AG04449 (cell line): Measurements from ENCODE around the gene KCNQ1OT1.

ENCODE experiments used
- CTCF ChIA-PET: fragments of 350-600 bp; formaldehyde crosslinking; extraction: SDS; loops from one replicate; lab custom pipeline; 2021; ENCODE audit warnings: antibody characterized with exemption; lab: Yijun Ruan, JAX
- POLR2A ChIA-PET: fragments of 400-600, 350-600 bp; formaldehyde crosslinking; extraction: SDS; loops from one replicate; lab custom pipeline; 2020; ENCODE audit warnings: antibody characterized with exemption, inconsistent platforms; lab: Yijun Ruan, JAX
- DNase-seq: peaks from one replicate; pipeline ENCODE4 v3.0.0-alpha.2; 2010; ENCODE audit warnings: low read depth, low spot score
- H3K4me3 ChIP-seq: 2 replicates; pipeline ENCODE4 v1.5.1; 2011; ENCODE audit warnings: low read depth, mild to moderate bottlenecking, control low read depth, low read length
- TF ChIP-seq, protein P1 (sequence below): IDR thresholded peaks from one replicate; pipeline ENCODE4 v1.5.1; 2011; ENCODE audit warnings: mild to moderate bottlenecking, moderate library complexity, low read length, control low read depth, inconsistent platforms; ENCODE audit not compliant: insufficient read depth; ENCODE audit errors: missing control alignments

The KCNQ1OT1 gene

GRCh38 chr11:2686360-2687222, 13.2 kb downstream of the KCNQ1OT1 start:
- TF ChIP-seq, protein P1, sequence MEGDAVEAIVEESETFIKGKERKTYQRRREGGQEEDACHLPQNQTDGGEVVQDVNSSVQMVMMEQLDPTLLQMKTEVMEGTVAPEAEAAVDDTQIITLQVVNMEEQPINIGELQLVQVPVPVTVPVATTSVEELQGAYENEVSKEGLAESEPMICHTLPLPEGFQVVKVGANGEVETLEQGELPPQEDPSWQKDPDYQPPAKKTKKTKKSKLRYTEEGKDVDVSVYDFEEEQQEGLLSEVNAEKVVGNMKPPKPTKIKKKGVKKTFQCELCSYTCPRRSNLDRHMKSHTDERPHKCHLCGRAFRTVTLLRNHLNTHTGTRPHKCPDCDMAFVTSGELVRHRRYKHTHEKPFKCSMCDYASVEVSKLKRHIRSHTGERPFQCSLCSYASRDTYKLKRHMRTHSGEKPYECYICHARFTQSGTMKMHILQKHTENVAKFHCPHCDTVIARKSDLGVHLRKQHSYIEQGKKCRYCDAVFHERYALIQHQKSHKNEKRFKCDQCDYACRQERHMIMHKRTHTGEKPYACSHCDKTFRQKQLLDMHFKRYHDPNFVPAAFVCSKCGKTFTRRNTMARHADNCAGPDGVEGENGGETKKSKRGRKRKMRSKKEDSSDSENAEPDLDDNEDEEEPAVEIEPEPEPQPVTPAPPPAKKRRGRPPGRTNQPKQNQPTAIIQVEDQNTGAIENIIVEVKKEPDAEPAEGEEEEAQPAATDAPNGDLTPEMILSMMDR, result no peak
- CTCF ChIA-PET, result interaction anchor here (1.5 to 1.7 kb wide), 2 partner anchors 154 to 202 kb away, joined by 6 to 7 read pairs; no protein-coding TSS in a partner anchor
- DNase-seq, result no peak
- no peak overlapping the region for H3K4me3 ChIP-seq
- POLR2A ChIA-PET, result interaction anchor here (1.2 to 2.1 kb wide), 2 partner anchors 12 to 13 kb away, joined by 3 to 11 read pairs; partner anchors contain the start of gene KCNQ1OT1

DNA sequence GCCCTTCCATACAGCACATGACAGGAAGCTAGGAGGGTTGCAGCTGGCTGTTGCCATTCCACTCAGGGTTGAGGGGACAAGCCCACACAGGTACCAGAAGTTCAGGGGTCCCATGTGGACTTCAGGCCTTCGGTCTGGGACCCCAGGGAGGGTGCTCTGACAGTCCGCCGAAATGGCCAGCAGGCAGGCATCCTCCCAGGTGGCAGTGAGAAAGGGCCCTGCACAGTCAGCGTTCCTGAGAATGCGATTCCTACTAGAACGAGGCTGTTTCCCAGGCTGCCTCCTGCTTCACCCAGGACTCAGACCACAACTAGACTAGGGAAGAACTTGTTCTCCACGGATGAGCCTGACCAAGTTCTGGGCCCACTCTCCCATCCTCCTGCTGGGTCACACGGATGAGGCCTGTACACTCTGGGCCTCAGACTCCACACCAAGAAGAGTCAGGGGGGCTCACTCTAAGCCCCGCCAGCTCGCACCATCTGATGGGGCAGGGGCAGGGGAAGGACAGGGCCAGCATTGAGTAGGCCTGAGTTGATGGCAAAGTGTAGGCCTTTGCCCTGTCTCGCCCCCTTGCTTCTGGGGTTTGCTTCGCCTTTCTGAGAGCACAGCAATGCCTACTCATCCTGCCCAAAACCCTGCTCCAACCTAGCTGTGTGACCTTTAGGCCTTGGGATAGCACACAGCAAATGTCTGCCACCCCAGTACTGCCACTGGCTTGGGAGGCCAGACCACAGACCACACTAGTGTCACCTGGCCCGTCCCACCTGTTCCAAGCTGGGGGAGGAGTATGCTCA, 14.0 kb downstream of the KCNQ1OT1 start:
- no peak overlapping the region for H3K4me3 ChIP-seq
- TF ChIP-seq, protein P1, result no peak
- DNase-seq, result no peak
- POLR2A ChIA-PET, result no interaction called here
- CTCF ChIA-PET, result no interaction called here

DNA sequence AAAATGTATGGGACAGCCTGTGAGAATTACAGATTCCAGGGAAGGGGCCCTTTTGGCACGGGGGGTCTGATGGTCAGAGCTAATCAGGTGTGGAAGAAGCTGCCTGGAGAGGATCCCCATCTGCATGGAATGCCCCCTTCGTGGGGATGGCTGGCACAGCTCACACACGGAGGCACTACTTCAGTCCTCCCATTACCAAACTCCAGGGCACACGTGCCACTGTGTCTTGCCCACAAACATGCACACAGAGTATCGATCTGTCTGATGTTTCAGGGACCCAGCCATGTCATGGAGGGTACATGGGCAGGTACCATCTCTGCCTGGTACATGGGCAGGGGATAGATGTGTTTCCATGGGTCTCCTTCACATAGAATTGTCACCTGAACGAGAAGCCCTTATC, 14.7 kb downstream of the KCNQ1OT1 start:
- TF ChIP-seq, protein P1, result no peak
- POLR2A ChIA-PET, result no interaction called here
- no peak for DNase-seq
- CTCF ChIA-PET, result no interaction called here
- no peak overlapping the region for H3K4me3 ChIP-seq

DNA sequence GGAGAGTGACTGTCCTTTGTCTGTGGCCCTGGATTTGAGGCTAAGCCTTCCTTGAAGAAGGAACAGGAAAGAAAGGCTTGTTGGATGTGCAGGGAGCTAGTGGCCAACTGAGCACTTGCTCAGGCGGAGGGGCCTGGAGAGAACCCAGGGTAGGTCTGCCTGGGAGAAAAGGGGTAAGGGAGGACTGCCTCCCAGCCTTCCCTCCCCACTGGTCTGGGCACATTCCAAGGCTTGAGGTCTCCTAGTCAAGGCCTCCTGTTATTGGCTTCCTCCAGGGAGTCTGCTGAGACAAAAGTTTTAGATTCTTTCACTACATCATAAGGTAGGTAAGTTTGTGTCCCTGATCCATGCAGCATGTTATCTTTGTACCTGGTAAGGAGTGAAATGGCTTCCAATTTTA, 15.2 kb downstream of the KCNQ1OT1 start:
- TF ChIP-seq, protein P1, result no peak
- no peak overlapping the region for H3K4me3 ChIP-seq
- ChIA-PET CTCF (no interaction called here), POLR2A (no interaction called here)
- DNase-seq, result no peak

- ChIA-PET CTCF (interaction anchor here (0.8 kb wide), 1 partner anchor 12 kb away, joined by 3 read pairs; no protein-coding TSS in a partner anchor), POLR2A (no interaction called here)
- no peak overlapping the region for H3K4me3 ChIP-seq
- DNase-seq, result no peak
- TF ChIP-seq, protein P1, result no peak
Observed at GRCh38 chr11:2683806-2684205, 16.0 kb downstream of the KCNQ1OT1 start.
